Adipocyte (in vitro differentiated cells): ENCODE measurements around the gene ARMH1.

Source experiments
- DNase-seq: peaks from one replicate; pipeline ENCODE4 v3.0.0-alpha.2; 2015; ENCODE audit warnings: low read depth
- H3K27me3 ChIP-seq: replicated peaks from 2 replicates; pipeline ENCODE4 v1.7.0; 2013; ENCODE audit warnings: mild to moderate bottlenecking, low read length, moderate library complexity; ENCODE audit not compliant: control insufficient read depth, insufficient read depth
- H3K36me3 ChIP-seq: 2 replicates; pipeline ENCODE4 v1.7.0; 2013; ENCODE audit warnings: low read length, mild to moderate bottlenecking, moderate library complexity; ENCODE audit not compliant: control insufficient read depth, insufficient read depth, severe bottlenecking
- H3K4me1 ChIP-seq: 2 replicates; pipeline ENCODE4 v1.7.0; 2013; ENCODE audit warnings: mild to moderate bottlenecking, low read length, moderate library complexity; ENCODE audit not compliant: control insufficient read depth, insufficient read depth
- H3K4me3 ChIP-seq: 2 replicates; pipeline ENCODE4 v1.7.0; 2013; ENCODE audit warnings: mild to moderate bottlenecking, low read length, moderate library complexity
- H3K9ac ChIP-seq: 2 replicates; pipeline ENCODE4 v1.7.0; 2013; ENCODE audit warnings: mild to moderate bottlenecking, low read length, moderate library complexity
- H3K9me3 ChIP-seq: 2 replicates; pipeline ENCODE4 v1.7.0; 2013; ENCODE audit warnings: mild to moderate bottlenecking, low read length, moderate library complexity; ENCODE audit not compliant: control insufficient read depth

ARMH1 gene

GRCh38 chr1:44636688-44637598 is 37.6 kb upstream of the ARMH1 start:
- H3K36me3 ChIP-seq = peaks cover 60% of the 10 kb centered on the region
- DNase-seq = no peak

GRCh38 chr1:44637702-44638411 is 36.7 kb upstream of the ARMH1 start:
- Histone ChIP-seq H3K9ac (no peak overlapping the region), H3K4me1 (peaks cover 10% of the 10 kb centered on the region), H3K27me3 (no peaks in the 10 kb centered on the region), H3K4me3 (no peak overlapping the region), H3K36me3 (peaks cover 64% of the 10 kb centered on the region), H3K9me3 (no peaks in the 10 kb centered on the region)
- DNase-seq = no peak

More at GRCh38 chr1:44636688-44637598, 37.6 kb upstream of the ARMH1 start:
- no peaks in the 10 kb centered on the region for H3K27me3 ChIP-seq
- peaks cover 15% of the 10 kb centered on the region for H3K4me1 ChIP-seq
- H3K4me3 ChIP-seq = no peak overlapping the region
- no peaks in the 10 kb centered on the region for H3K9me3 ChIP-seq
- H3K9ac ChIP-seq = no peak overlapping the region

GRCh38 chr1:44640200-44640853 is 34.2 kb upstream of the ARMH1 start:
- Histone ChIP-seq H3K9me3 (no peaks in the 10 kb centered on the region), H3K4me3 (no peak overlapping the region), H3K9ac (no peak overlapping the region), H3K27me3 (no peaks in the 10 kb centered on the region), H3K4me1 (peaks cover 15% of the 10 kb centered on the region), H3K36me3 (peaks cover 64% of the 10 kb centered on the region)
- DNase-seq = no peak

GRCh38 chr1:44641126-44642102 is 33.1 kb upstream of the ARMH1 start:
- H3K4me3 ChIP-seq = no peak overlapping the region
- H3K36me3 ChIP-seq = peaks cover 53% of the 10 kb centered on the region
- DNase-seq = no peak
- peaks cover 18% of the 10 kb centered on the region for H3K4me1 ChIP-seq
- H3K27me3 ChIP-seq = no peaks in the 10 kb centered on the region
- H3K9me3 ChIP-seq = no peaks in the 10 kb centered on the region
- H3K9ac ChIP-seq = no peak overlapping the region

- Histone ChIP-seq H3K9me3 (no peaks in the 10 kb centered on the region), H3K4me1 (peaks cover 17% of the 10 kb centered on the region), H3K4me3 (no peak overlapping the region), H3K27me3 (no peaks in the 10 kb centered on the region), H3K9ac (no peak overlapping the region), H3K36me3 (peaks cover 46% of the 10 kb centered on the region)
- no peak for DNase-seq
Measured at GRCh38 chr1:44642255-44642654, 32.3 kb upstream of the ARMH1 start.

- H3K9ac ChIP-seq = no peak overlapping the region
- H3K9me3 ChIP-seq = no peaks in the 10 kb centered on the region
- H3K4me3 ChIP-seq = no peak overlapping the region
- peaks cover 20% of the 10 kb centered on the region for H3K4me1 ChIP-seq
- no peaks in the 10 kb centered on the region for H3K27me3 ChIP-seq
- DNase-seq = no peak
- peaks cover 44% of the 10 kb centered on the region for H3K36me3 ChIP-seq
Measured at GRCh38 chr1:44642925-44643324, 31.6 kb upstream of the ARMH1 start.

- Histone ChIP-seq H3K27me3 (no peaks in the 10 kb centered on the region), H3K4me3 (no peak overlapping the region), H3K9ac (no peak overlapping the region), H3K36me3 (peaks cover 37% of the 10 kb centered on the region), H3K4me1 (peaks cover 21% of the 10 kb centered on the region), H3K9me3 (no peaks in the 10 kb centered on the region)
- DNase-seq = no peak
Measured at GRCh38 chr1:44643721-44644334, 30.7 kb upstream of the ARMH1 start.

- DNase-seq = no peak
- Histone ChIP-seq H3K4me3 (peak overlapping the region; percentile 25), H3K4me1 (peaks cover 21% of the 10 kb centered on the region), H3K36me3 (peaks cover 39% of the 10 kb centered on the region), H3K9me3 (no peaks in the 10 kb centered on the region), H3K9ac (peak overlapping the region; percentile 48), H3K27me3 (no peaks in the 10 kb centered on the region)
Measured at GRCh38 chr1:44644806-44645205, 29.7 kb upstream of the ARMH1 start.

GRCh38 chr1:44645476-44646244 is 28.9 kb upstream of the ARMH1 start:
- Histone ChIP-seq H3K4me1 (peaks cover 21% of the 10 kb centered on the region), H3K36me3 (peaks cover 40% of the 10 kb centered on the region), H3K9ac (peak overlapping the region; percentile 48), H3K4me3 (peak overlapping the region; percentile 25), H3K9me3 (no peaks in the 10 kb centered on the region), H3K27me3 (no peaks in the 10 kb centered on the region)
- DNase-seq = no peak
